ENCODE data around the gene STIL.
A peak's percentile ranks its signal among the peaks of the same experiment; 100 is the strongest.
"Not testable (repeated sequence)": the region's sequence is repeated elsewhere in the genome, so short reads cannot be mapped to it uniquely, and the experiment has no call there.

STIL gene

DNA sequence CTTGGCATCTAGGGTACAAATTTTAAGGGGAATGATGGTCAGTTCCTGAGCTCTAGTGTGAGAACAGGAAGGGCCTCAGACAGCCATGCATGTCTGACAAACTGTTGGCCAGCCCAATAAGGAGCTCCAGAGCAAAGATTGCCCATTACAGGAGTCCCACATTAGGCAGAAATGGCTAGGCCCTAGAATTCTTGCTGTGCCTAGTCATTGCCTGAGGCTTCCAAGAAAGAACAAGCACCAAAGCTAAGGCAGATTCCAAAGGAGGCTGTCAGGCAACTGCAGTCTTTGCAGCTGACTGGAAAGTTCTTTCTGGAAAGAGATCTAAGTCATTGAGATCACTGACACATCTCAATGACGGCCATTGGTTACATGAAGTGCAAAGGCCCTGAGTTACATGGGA is 3.9 kb upstream of the STIL start:
- DNase-seq, result no peak

DNA sequence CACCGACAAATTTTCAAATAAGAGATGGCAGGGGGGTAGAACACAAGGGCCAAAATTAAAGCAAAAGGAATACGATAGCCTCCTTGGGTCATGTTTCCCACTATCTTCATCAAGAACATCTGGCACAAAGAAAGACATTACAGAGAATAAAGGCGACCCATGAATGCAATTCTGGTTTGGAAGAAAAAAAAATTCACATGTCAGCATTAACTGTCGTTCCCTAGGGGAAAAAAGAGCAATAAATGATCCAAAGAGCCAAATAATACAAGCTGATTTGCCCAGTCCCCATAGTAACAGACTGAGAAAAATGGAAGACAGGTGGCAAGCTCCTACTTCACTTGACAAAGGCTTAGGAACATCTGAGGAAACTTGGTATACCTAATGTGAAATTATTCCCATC is 4.5 kb downstream of the STIL start:
- DNase-seq, result no peak

DNA sequence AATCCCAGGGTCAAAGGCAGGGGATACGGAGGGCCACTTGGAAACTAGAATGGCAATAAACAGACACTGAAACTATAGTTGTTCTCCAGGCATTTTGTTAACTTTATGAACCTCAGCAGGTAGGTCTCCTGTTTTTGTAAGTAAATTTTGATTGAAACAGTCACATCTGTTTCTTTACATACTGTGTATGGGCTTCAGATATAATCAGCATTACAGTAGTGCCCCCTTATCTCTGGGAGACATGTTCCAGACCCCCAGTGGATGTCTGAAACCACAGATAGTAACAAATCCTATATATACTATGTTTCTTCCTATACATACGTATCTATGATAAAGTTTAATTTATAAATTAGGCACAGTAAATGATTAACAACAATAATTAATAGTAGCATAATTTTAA is 11.5 kb downstream of the STIL start:
- no peak for DNase-seq

DNA sequence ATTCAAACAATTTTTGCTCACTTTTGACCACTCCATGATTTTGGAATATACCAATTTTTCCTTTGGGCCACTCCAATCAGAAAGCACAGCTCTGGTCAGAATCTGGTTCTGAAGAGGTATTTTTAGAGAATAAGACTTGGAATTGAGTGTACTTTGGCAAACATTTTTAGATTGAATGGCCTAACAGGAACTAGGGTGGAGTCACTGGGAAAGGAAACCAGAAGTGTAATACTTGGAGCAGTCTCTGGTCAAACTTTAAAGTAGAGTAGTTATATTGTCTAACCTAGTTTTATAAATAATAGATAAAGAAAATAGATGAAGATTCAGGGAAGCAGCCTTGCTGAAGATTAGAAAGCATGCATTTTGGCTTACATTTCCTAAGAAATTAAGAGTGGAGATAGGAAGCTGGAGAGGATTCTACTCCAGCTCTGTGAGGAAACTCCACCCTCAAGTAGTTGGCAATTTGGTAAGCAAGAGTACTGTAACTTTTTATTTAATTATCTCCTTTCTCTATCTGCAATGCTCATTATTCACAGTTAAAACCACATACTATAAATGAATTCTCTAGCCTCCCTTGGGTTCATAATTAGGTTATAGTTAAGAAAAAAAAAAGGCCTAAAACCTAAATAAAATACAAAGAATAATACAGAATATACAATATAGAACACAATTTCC is 15.8 kb downstream of the STIL start:
- DNase-seq, result no peak

DNA sequence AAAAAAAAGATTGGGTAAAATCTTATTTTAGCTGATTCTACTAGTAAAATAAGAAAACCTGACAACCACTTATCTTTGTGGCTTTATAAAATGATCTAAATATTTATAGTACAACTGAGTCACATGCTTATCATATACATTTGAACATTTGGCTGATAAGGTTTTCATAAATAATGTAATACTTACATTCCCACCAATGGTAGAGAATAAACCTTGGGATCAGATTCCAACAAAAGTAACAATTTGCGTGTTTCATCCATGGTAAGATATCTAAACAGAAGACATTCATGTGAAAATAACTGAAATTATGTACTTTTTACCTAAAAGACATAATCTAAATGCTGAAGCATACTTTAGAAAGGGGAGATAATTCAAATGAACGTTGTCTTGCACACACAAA is 18.4 kb downstream of the STIL start:
- DNase-seq, result no peak

DNA sequence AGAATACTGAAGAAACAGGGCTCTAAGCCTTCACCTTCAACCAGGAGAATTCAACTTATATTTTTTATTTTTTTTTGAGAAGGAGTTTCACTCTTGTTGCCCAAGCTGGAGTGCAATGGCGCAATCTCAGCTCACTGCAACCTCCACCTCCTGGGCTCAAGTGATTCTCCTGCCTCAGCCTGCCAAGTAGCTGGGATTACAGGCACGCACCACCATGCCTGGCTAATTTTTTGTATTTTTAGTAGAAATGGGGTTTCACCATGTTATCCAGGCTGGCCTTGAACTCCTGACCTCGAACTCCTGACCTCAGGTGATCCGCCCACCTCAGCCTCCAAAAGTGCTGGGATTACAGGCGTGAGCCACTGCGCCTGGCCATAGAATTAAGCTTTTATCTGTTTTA is 19.1 kb downstream of the STIL start:
- not testable (repeated sequence) for DNase-seq

DNA sequence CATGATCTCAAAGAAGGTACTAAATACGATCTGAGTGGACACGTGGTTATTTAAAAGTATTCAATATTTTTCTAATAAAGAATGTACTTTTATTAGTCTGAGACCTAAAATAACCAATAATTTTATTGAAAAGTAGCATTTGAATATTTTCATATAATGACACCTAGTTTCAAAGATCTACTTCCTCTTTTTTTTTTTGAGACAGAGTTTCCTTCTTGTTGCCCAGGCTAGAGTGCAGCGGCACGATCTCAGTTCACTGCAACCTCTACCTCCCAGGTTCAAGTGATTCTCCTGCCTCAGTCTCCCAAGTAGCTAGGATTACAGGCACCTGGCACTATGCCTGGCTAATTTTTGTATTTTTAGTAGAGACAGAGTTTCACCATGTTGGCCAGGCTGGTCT is 25.8 kb downstream of the STIL start:
- DNase-seq, result not testable (repeated sequence)

DNA sequence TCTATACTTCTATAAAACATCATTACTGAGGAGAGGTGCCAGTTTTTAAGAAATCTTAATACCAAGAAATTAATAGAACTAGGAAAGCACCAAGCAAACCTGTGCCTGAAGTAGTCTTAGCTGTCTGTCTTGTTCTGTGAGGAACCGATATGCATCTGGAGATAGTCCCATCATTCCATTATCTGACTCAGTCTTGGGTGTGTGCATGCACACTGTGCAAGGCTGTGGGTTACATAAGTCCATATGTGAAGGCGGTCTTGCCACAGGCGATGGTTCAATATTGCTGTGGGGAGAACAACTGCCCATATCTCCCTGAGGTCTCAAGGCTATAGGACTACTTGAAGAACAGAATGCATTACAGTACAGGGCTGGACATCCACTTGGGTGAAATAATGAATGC is 33.8 kb downstream of the STIL start:
- no peak for DNase-seq

DNA sequence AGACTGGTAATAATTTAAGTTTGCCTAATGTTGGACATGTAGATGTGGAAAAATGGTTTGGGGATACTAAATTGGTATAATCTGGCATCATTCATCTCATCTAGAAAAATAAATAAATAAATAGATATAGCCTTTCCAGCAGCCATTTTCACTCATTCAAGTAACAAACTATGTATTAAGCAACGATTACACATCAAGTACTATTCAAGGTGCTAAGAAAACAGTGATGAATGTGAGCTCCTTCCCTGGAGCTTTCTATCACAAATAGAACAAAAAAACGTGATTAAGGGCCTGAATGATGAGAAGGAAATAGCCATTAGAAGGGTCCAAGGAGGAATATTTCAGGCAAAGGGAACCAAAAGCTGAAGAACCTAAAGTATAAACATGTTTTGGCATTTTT is 37.1 kb downstream of the STIL start:
- DNase-seq, result no peak

DNA sequence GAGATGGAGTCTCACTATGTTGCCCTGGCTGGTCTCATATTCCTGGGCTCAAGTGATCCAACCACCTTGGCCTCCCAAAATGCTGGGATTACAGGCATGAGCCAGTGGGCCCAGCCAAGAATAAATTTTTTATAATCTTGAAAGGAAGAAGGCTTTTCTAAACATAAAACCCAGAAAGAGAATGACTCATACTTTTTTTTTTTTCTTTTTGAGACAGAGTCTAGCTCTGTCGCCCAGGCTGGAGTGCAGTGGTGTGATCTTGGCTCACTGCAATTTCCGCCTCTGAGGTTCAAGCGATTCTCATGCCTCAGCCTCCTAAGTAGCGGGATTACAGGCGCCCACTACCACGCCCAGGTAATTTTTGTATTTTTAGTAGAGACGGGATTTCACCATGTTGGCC is 38.1 kb downstream of the STIL start:
- DNase-seq, result not testable (repeated sequence)

DNA sequence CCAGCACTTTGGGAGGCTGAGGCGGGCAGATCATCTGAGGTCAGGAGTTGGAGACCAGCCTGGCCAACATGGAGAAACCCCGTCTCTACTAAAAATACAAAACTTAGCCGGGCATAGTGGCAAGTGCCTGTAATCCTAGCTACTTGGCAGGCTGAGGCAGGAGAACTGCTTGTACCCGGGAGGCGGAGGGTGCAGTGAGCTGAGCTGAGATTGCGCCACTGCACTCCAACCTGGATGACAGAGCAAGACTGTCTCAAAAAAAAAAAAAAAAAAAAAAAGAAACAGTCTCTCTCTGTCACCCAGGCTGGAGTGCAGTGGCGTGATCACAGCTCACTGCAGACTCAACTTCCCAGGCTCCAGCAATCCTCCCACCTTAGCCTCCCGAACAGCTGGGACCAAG is 48.4 kb downstream of the STIL start:
- DNase-seq, result not testable (repeated sequence)

DNA sequence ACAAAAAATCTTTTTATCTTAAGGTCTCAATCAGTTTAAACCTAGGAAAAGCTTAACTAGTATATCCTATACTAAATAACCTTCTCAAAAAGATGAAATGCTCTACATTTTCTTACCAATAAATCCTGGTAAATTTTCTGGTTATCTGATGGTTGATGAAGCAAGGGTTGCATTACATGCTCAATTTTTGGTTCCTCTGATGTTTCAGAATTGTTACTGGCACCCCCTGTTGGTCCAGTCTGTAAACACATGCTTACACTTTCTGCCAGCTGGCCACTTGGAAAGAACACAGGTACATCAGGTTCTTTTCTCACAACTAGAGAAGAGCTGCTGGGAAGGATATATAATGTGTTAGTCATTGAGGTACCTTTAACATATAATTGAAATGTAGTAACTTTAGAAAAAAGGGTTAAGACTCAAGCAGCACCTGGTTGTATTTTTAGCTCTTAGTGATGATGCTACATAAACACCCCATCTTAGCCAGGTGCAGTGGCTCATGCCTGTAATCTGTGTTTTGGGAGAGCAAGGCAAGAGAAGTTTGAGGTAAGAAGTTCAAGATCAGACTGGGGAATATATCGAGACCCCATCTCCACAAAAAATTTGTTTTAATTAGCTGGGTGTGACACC is 51.0 kb downstream of the STIL start:
- peak; percentile 39 for DNase-seq

DNA sequence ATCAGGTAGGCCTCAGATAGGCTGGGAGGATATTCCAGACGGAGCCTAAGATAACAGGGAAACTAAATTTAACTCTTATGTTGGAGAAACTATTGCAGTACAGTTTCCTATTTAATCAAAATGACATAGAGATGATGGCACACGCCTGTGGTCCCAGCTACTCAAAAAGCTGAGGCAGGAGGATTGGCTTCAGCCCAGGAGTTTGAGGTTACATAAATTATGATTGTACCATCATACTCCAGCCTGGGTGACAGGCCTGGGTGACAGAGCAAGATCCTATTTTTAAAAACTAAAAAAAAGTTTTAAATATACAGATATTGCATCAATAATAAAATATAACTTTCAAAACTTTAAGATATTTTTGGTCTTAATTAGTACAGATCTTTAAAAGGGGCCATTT is 56.7 kb downstream of the STIL start:
- no peak for DNase-seq

DNA sequence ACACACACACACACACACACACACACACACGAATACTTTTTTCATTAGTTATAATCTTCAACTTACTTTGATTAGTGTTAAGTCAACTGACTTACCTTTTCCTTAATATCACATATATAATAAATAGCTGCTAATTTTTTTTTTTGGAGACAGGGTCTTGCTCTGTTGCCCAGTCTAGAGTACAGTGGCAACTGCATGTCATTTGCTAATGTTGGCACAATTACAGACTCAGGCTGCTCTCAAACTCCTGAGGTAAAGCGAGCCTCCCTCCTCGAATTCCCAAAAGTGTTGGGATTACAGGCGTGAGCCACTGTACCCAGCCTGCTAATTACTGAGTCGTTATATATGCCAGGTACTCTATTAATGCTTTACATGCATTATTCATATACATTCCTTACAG is 61.2 kb downstream of the STIL start:
- DNase-seq, result no peak

DNA sequence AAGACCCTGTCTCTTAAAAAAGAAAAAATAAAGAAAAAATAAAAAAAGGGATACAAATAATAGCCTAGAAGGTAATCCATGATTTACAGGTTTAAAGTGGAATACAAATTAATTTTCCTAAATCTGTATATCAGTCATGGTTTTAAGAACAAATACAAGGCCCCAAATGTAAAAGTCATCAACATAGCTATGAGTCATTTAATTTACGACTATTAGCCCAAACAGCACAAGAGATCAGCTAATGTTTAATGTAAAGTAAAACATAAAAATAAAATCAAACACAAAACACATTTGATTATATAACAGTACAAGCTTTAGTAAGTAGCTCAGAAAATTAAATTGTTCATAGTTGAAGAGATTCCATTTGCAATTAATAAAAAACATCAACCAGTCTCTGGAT is 61.6 kb downstream of the STIL start:
- no peak for DNase-seq

DNA sequence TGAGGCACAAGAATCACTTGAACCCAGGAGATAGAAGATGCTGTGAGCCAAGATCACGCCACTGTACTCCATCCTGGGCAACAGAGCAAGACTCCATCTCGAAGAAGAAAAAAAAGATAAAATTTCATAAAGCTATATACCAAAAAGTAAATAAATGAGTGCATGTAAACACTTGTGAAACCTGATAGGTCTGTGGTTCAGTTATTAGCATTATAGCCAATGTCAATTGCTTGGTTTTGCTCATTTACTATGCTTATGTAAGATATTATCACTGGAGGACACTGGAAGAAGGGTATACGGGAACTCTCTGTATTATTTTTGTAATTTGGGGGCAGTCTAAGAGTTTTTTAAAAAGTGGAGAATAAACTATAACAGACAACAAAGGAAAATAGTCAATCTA is 64.2 kb downstream of the STIL start:
- no peak for DNase-seq

DNA sequence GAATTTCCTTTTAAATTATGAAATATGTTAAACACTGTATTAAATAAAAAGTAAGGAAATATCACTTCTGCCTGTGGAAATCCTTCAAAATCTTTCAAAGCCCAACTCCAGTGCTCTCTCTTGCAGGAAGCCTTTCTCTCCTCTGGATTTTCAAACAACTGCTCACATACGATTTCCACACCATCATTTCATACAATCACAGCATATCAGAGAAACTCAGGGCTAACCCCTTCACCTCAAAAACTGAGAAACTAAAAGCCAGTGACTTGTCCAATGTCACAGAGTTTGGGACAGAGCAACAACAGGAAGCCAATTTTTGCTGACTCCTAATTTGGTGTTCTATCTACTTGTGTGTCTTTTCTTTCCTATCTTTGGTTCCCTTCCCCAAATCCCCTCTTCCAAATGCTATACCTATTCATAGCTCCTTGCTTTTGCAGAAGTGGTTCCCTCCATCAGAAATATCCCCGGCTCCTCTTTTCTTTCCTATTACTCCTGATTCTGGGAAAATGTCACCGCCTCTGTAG is 69.5 kb downstream of the STIL start:
- no peak for DNase-seq

DNA sequence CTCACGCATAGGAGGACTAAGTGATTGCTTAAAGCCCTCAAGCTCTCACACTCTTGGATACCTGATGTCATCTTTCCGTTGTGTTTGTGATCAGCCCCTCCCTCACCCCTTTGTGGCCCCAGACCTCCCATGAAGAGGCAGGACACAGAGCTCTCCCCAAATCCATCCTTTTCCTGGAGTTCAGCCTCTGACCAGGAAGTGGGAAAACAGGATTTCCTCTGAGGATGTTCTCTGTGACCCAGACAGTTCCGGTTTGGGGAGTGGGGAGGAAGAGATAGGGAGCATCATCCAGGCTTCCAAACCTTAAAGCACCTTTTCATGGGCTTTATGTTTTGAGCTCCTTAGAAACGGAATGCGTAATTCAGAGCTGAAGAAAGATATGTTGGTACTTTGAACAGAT is 70.0 kb downstream of the STIL start:
- DNase-seq, result no peak

DNA sequence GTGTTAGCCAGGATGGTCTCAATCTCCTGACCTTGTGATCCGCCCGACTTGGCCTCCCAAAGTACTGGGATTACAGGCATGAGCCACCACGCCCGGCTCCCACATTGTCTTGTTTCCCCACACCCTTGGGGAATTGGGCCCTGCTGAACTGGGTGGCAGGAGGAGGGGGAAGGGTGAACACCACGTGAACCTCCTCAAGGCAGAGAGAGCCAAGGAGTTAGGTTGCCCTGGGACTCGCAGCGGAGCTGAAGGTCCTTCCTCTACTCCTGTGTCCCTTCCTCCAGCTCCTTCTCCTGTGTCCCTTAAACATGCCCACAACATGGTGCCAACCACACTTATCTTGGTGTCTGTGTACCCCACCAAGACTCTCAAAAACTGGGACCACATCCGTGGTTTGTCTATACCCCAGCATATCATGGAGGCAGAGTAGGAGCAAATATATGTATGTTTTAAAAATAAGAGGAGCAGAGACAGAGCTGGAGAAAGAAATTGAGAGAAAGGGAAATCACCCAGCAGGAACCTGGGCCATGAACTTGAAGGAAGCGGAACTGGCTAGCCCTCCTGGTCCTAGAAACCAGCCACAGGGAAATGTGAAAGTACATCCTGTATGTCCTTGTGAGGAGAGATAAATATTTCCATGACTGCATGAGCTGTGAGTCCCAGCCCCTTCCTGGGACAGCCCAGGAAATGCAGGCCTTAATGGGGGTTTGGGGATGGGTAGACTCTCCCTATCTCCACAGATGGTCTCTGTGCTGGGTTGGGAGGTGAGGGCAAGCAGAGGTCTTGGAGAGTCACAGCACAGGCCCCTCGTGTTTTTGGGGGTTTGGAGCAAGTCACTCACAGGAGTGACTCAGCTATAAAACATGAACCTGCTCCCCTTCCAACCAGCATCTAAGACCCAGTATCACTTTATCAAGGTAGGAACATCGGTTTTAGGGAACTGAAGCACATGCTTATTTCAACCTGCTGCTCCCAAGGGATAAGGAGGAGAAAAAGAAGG is 72.5 kb downstream of the STIL start:
- no peak for DNase-seq

DNA sequence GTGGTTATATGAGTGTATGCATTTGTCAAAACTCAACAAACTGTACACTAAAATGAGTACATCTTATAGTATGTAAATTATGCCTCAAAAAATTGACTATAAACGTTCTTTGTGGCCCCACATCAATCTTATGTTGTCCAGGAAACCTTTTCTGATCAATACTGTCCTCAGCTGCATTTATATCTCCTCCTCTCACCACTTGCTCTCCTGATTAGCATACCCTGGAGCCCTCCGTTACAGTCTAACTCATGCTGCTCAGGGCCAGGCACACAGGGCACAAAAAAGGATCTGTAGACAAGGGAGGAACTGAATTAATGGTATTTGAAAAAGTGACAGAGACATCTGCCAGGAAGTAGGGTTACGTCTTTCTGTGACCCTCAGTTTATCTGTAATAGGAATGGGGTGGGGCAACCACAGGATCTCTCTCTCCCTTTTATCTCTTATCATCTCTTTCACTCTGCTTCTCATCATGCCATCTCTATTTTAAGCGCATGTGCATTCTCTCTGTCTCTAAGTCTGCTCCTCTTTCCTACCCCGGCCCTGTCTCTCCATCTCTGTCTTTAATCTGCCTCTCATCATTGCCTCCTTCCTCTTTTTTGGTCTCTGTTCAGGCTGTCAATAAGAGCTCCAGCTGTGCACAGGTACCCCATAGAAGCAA is 74.9 kb downstream of the STIL start:
- DNase-seq, result no peak

DNA sequence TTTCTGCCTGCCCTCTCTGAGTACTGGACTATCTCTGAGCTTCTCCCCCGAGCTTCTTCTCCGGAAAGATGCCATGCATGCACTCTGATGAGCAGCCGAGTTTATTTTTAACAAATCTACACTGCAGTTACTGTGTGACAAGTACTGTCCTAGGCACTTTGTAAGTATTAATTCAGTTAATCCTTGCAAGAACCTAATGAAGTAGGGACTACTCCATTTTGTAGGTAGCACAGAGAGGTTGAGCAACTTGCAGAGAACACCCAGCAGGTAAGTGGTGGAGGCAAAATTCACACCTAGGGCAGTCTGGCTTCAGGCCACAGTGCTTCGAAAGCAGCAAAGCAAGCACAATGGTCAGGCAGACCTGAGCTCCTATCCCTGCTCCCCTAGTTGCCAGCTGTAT is 78.1 kb downstream of the STIL start:
- no peak for DNase-seq

DNA sequence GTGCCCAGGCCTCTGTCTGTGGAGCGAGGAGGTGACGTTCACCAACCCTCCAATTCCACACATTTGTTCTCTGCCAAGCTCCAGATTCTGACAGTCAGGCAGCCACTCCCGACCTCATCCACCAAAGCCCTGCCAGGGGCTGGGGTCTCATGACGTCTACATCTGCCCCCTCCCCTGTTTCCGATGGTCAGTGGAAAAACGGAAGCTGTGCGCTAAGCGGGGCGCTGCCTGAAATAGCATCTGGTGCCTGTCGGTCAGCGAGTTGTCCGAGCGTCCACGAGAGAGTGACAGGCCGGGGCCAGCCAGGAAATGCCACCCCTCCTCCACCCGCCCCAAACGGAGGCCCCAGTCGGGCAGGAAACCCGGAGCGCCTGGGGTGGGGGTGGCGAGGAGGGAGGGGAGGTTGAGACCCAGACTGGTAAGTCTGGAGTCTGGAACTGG is 78.7 kb downstream of the STIL start:
- no peak for DNase-seq

DNA sequence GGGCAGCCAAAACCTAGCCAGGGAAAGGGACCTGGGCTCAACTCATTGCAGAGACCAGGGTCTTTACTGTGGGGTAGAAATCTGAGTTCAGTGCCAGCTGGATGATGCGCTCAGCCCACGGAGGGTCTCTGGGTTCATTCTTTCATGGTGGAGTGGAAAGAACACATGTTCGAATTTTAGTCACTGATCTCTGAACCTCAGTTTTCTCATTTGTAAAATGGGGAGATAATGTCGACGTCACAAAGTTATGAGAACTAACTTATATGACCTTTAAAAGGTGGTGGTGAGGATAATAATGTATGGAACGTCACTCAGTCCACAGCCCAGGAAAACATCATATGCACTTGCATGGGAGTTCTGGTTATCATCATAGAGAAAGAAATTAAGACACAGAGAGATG is 80.8 kb downstream of the STIL start:
- no peak for DNase-seq

Data from activated naive CD4-positive, alpha-beta T cell treated with anti-CD3 and anti-CD28 coated beads, Interleukin-2, amount 50 U/mL, for 16 hours (primary cell).